Bronchial epithelial cell (primary cell): ENCODE measurements around the gene NAB2. TPM values are rescaled to one million over a fixed set of nuclear protein-coding genes. Genes with fewer than 3 reads are reported as not detected.

Experiments used
- DNase-seq: peaks from one replicate; pipeline ENCODE4 v3.0.0-alpha.2; 2010; ENCODE audit warnings: low read depth
- FAIRE-seq: peaks from 2 replicates; lab custom pipeline; 2011; peaks lifted over from hg19 to GRCh38; lab: Jason Lieb, UNC
- H3K27me3 ChIP-seq: 2 replicates; pipeline ENCODE4 v1.5.1; 2011; ENCODE audit warnings: low read length; ENCODE audit not compliant: control insufficient read depth, insufficient read depth
- H3K36me3 ChIP-seq: 2 replicates; pipeline ENCODE4 v1.5.1; 2011; ENCODE audit warnings: low read length; ENCODE audit not compliant: control insufficient read depth, insufficient read depth
- H3K4me3 ChIP-seq: 2 replicates; pipeline ENCODE4 v1.5.1; 2011; ENCODE audit warnings: mild to moderate bottlenecking, low read depth, low read length, control low read depth
- total RNA-seq: library from RNA; depleted of rRNA; stranded (reverse); fragments of >200 nt; gene quantifications from 2 replicates; pipeline ENCODE4 v1.2.1, GENCODE V29; 2014
- TF ChIP-seq, protein P1 (sequence below): IDR thresholded peaks from 2 replicates; pipeline ENCODE4 v1.5.1; 2011; ENCODE audit warnings: mild to moderate bottlenecking, moderate library complexity, low read length, control low read depth, inconsistent platforms; ENCODE audit not compliant: insufficient read depth, severe bottlenecking

Gene NAB2
- total RNA-seq, 1 donor from 2014 or later = 40.5 TPM

DNA sequence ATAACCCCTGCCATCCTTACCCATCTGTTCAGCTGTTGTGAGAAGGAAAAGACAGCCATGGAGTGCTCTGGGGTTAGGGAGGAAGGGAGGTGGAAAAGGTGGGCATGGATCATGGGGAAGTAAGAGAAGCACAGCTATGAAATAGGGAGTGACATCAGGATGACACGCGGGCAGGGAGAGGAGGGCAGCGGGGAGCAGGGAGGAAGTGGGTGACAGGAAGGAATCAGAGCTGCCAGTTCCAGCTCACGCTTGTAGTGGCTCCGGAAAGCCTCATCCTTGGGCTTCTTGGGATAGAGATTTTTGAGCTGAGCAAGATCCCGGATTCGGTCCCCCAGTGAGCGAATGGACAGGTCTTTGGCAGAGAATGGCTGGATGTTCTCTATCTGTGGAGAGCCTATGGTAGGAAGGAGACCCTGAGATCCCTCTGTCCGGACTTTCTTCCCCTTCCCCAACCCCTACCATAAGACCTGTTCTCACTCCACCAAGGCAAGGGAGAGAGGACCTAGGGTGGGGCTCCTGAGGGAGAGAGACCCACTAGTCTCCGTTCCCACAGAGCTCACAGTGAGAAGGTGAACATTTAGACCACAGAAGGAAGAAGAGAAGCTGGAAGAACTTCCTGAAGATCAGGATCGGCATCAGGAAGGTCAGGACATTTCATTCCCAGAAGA is 10.3 kb downstream of the NAB2 start:
- DNase-seq (no peak), FAIRE-seq (no peak)
- TF ChIP-seq, protein P1, sequence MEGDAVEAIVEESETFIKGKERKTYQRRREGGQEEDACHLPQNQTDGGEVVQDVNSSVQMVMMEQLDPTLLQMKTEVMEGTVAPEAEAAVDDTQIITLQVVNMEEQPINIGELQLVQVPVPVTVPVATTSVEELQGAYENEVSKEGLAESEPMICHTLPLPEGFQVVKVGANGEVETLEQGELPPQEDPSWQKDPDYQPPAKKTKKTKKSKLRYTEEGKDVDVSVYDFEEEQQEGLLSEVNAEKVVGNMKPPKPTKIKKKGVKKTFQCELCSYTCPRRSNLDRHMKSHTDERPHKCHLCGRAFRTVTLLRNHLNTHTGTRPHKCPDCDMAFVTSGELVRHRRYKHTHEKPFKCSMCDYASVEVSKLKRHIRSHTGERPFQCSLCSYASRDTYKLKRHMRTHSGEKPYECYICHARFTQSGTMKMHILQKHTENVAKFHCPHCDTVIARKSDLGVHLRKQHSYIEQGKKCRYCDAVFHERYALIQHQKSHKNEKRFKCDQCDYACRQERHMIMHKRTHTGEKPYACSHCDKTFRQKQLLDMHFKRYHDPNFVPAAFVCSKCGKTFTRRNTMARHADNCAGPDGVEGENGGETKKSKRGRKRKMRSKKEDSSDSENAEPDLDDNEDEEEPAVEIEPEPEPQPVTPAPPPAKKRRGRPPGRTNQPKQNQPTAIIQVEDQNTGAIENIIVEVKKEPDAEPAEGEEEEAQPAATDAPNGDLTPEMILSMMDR = no peak
- Histone ChIP-seq H3K4me3 (no peak overlapping the region), H3K27me3 (no peaks in the 10 kb centered on the region), H3K36me3 (peaks cover 39% of the 10 kb centered on the region)

DNA sequence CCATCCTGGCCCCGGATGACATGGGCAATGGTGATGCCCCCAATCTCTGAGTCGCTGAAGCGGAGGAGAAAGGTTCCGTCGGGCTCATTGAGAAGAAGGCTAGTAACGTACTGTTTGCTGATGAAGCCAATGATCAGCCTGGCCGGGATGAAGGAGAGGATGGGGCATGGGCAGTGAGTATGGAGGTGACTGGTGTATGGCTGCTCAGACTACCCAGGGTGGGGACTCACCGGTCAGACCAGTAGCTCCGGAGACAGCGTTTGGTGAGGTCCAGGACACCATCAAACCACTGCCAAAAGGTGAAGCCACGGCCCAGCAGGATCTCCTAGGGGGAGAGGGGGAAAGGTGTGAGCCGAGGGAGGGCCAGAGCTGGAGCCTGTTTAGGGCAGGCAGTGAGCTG is 10.9 kb downstream of the NAB2 start:
- Histone ChIP-seq H3K36me3 (peaks cover 41% of the 10 kb centered on the region), H3K27me3 (no peaks in the 10 kb centered on the region), H3K4me3 (no peak overlapping the region)
- TF ChIP-seq, protein P1 = no peak
- DNase-seq = no peak
- FAIRE-seq = no peak

DNA sequence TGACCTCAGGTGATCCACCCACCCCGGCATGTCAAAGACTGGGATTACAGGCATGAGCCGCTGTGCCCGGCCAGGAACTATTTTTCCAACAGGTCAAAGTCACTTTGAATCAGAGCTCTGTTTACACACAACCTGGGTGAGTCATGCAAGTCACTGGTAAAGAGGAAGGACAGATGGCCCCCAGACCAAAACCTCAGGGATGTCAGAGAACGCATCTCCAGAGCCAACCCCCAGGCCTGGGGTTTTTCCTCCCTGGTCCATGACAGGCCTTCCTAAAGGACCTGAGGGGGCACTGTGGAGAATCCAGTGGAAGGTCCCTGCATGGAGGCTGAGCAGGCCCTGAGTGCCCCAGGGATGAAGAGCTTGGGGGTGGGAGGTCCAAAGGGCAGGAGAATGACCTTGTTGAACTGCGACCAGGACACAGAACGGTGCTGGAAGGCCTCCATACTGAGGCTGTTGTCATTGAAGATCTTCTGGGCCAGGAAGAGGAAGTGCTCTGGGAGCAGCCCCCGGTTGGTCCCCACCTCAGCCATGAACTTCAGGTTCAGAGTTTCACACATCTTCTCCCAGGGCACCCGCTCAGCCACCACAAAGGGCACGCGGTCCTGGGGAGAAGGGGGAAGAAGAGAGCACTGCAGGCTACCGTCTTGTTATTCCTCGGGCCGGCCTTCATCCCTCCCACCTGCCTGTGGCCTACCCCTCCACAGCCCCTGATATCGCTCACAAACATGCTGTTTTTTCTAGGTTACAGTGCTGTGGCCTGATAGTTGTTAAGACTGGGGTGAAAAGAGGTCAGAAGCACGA is 13.2 kb downstream of the NAB2 start:
- H3K27me3 ChIP-seq = no peaks in the 10 kb centered on the region
- H3K4me3 ChIP-seq = no peak overlapping the region
- DNase-seq (peak; percentile 42), FAIRE-seq (no peak)
- TF ChIP-seq, protein P1 = no peak
- H3K36me3 ChIP-seq = peaks cover 53% of the 10 kb centered on the region

DNA sequence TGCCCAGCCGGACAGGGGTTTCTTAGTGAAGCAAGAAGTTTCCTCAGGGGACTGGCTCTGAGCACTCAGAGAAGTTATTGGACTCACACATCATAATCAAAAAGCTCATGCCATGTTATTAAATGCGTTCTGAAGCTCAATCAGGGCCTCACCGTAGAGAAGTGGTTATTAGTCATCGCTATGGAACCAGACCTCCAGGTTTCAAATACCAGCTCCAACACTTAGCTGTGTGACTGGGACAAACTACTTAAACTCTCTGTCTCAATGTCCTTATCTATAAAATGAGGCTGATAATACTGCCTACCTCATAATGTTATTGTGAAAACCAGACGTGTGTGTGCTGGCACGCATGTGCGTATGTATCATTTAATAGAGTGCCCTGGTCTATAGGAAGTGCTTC is 14.9 kb downstream of the NAB2 start:
- FAIRE-seq (no peak), DNase-seq (no peak)
- Histone ChIP-seq H3K27me3 (no peaks in the 10 kb centered on the region), H3K4me3 (no peak overlapping the region), H3K36me3 (peaks cover 58% of the 10 kb centered on the region)
- TF ChIP-seq, protein P1 = no peak

DNA sequence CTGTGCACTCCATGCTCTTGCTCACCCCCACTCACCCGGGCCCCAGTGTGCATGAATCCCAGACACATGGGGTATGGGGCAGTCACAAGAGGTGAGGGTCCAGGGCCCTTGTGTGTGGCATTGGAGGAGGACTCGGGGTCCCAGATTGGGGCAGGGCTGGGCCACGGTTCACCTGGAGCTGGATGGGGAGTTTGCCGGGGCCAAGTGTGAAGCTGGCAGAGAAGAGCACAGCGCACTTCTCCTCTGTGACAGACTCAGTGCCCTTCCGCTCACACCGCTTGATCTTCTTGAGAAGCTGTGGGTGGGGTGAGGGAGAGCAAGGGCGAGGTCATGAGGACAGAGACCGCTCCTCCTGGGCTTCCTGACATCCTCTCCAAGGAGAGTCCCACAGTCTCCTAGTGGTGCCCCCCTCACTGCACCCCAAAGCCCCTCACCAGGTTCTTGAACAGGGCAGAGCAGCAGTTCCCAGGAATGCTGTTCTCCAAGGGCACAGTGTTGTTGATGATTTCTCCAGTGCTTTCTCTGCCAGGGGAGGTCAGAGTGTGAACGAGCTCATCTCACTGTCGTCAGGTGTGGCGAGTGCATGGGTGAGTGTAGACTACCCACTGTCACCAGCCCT is 15.5 kb downstream of the NAB2 start:
- FAIRE-seq (peak; percentile 43), DNase-seq (no peak)
- H3K27me3 ChIP-seq = no peaks in the 10 kb centered on the region
- no peak overlapping the region for H3K4me3 ChIP-seq
- TF ChIP-seq, protein P1 = no peak
- peaks cover 53% of the 10 kb centered on the region for H3K36me3 ChIP-seq
